NT2/D1 (cell line): ENCODE data around the gene TRAPPC2L.

Experiments used
- SUZ12 ChIP-seq: IDR thresholded peaks from 2 replicates; pipeline ENCODE4 v1.6.1; 2011; ENCODE audit not compliant: insufficient read length, insufficient read depth; ENCODE audit errors: extremely low read depth
- YY1 ChIP-seq: IDR thresholded peaks from 2 replicates; pipeline ENCODE4 v1.6.1; 2011; ENCODE audit not compliant: insufficient read length, insufficient read depth

- TF ChIP-seq YY1 (no peak), SUZ12 (no peak)
Observed at GRCh38 chr16:88874938-88875599, 18.1 kb downstream of the TRAPPC2L start.
